HG03139 (cell line): ENCODE data around the gene TCF25.
"Not testable (repeated sequence)": the region's sequence is repeated elsewhere in the genome, so short reads cannot be mapped to it uniquely, and the experiment has no call there.

ENCODE experiments used
- ATAC-seq: cut with Tn5 transposase; IDR thresholded peaks from one replicate; pipeline ENCODE4 v1.9.1; 2021; ENCODE audit not compliant: unreplicated experiment

The TCF25 gene

DNA sequence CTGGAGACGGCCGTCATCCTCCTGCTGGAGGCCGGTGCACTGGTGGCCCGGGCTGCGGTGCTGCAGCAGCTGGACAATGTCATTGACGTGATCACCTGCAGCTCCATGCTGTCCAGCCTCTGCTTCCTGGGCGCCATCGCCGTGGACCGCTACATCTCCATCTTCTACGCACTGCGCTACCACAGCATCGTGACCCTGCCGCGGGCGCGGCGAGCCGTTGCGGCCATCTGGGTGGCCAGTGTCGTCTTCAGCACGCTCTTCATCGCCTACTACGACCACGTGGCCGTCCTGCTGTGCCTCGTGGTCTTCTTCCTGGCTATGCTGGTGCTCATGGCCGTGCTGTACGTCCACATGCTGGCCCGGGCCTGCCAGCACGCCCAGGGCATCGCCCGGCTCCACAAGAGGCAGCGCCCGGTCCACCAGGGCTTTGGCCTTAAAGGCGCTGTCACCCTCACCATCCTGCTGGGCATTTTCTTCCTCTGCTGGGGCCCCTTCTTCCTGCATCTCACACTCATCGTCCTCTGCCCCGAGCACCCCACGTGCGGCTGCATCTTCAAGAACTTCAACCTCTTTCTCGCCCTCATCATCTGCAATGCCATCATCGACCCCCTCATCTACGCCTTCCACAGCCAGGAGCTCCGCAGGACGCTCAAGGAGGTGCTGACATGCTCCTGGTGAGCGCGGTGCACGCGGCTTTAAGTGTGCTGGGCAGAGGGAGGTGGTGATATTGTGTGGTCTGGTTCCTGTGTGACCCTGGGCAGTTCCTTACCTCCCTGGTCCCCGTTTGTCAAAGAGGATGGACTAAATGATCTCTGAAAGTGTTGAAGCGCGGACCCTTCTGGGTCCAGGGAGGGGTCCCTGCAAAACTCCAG, 46.4 kb downstream of the TCF25 start:
- ATAC-seq: no peak

- no peak for ATAC-seq
These were observed 47.3 kb downstream of the TCF25 start for GRCh38 chr16:89920723-89921122.

- ATAC-seq: no peak
These were observed 47.8 kb downstream of the TCF25 start for GRCh38 chr16:89921131-89921701.

DNA sequence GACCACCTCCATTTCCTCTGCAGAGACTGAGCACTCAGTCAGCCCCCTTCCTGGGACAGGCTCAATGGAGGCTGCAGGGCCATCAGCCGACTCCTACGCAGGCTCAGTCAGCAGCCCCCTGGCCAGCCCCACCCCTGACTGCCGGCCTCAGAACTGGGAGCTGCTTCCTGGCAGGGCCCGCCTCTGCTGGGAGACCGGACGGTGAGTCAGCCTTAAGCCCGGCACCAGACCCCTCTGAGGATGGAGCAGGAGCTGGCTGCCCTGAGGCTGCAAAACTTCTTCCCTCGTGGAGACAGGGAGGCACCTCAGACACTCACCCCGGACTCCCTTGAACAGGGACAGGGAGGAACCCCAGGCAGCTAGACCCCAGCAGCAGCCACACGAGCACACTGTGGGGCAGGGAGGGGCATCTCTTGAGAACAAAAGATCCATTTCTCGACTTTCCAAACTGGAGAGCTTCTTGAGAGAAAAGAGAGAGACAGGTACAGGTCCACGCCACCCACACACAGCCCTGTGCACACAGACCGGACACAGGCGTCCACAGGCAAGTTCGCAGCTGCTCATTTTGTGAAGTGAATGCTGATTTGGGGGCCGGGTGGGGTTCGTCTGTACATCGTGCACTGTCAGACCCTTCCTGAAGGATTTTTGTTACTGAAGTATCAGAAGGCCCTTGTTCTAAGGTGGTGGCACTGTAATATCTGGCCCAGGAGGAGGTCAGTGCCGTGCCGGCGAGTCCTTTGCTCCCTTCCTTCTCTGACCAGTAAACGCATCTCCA, 48.5 kb downstream of the TCF25 start:
- no peak for ATAC-seq

- ATAC-seq: no peak
These were observed 49.1 kb downstream of the TCF25 start for GRCh38 chr16:89922477-89922883.

- no peak for ATAC-seq
These were observed 49.7 kb downstream of the TCF25 start, which contains the start of gene TUBB3 for GRCh38 chr16:89922884-89923639. TSS of gene TUBB3 (plus strand) at chr16:89923342. CDS start at chr16:89923402, 60 bp downstream.

GRCh38 chr16:89923640-89924296, 50.4 kb downstream of the TCF25 start:
- ATAC-seq: no peak

DNA sequence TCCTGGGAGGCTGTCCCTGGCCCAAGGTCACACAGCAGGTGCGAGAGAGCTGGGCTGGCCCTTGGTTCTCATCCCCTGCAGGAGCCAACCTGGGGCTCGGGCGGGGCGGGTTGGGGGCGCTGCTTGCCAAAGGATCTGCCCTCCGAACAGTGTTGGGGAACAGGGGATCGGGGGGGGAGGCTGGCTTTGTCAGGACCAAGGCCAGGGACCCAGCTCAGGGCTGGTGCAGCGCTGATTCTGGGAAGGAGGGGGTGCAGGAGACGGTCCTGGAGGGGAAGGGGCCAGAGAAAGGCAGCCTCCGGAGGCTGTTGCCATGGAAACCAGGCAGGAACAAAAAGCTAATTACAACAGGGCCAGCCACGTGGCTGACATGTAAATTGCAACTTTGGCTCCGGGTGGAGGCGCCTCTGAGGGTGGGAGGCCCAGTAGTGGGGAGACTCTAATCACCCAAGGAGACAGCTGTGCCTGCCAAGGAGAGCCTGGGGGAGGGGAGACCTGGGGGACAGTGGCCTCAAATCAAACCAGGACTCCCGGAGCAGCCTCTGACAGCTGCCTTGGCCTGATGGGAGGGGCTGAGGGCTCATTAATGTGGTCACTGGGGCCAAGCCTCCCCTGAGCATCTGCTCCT, 51.0 kb downstream of the TCF25 start:
- ATAC-seq: no peak

GRCh38 chr16:89924925-89925307, 51.5 kb downstream of the TCF25 start:
- ATAC-seq: no peak

GRCh38 chr16:89925596-89926079, 52.2 kb downstream of the TCF25 start:
- peak; percentile 5 for ATAC-seq

DNA sequence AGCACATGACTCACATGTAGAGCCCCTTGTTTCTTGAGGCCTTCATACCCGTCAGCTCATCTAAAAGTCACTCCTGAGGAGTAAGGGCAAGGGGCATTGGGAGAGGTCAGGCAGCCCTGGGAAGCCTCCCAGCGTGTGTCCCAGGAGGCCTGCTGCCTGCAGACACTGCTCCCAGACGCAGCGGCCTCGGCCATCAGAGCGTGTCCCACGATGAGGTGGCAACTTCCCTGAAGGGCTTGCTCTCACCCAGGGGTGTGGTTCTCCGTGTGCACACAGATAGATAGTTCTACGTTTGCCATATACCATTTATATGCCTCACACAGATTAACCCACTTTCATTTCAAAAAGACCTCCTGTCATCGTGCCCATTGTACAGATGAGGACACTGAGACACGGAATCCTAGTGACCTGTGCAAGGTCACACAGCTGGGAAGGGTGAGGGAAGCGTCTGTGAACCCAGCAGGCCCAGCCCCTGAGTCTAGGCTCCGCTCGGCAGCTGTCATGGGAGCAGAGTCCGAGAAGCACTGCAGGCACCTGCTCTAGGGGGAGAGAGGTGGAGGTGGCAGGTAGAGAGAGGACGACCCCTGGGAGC, 58.0 kb downstream of the TCF25 start:
- no peak for ATAC-seq

GRCh38 chr16:89931964-89932363, 58.6 kb downstream of the TCF25 start:
- no peak for ATAC-seq

- not testable (repeated sequence) for ATAC-seq
These were observed 60.6 kb downstream of the TCF25 start for GRCh38 chr16:89934019-89934418.

DNA sequence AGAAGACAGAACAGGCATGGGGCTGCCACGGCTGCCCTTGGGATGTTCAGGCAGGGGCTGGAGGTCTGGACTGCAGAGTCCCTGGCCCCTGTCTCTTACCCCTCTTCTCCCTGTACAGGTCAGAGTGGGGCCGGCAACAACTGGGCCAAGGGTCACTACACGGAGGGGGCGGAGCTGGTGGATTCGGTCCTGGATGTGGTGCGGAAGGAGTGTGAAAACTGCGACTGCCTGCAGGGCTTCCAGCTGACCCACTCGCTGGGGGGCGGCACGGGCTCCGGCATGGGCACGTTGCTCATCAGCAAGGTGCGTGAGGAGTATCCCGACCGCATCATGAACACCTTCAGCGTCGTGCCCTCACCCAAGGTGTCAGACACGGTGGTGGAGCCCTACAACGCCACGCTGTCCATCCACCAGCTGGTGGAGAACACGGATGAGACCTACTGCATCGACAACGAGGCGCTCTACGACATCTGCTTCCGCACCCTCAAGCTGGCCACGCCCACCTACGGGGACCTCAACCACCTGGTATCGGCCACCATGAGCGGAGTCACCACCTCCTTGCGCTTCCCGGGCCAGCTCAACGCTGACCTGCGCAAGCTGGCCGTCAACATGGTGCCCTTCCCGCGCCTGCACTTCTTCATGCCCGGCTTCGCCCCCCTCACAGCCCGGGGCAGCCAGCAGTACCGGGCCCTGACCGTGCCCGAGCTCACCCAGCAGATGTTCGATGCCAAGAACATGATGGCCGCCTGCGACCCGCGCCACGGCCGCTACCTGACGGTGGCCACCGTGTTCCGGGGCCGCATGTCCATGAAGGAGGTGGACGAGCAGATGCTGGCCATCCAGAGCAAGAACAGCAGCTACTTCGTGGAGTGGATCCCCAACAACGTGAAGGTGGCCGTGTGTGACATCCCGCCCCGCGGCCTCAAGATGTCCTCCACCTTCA, 61.5 kb downstream of the TCF25 start:
- no peak for ATAC-seq

DNA sequence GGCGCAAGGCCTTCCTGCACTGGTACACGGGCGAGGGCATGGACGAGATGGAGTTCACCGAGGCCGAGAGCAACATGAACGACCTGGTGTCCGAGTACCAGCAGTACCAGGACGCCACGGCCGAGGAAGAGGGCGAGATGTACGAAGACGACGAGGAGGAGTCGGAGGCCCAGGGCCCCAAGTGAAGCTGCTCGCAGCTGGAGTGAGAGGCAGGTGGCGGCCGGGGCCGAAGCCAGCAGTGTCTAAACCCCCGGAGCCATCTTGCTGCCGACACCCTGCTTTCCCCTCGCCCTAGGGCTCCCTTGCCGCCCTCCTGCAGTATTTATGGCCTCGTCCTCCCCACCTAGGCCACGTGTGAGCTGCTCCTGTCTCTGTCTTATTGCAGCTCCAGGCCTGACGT, 62.2 kb downstream of the TCF25 start:
- not testable (repeated sequence) for ATAC-seq

DNA sequence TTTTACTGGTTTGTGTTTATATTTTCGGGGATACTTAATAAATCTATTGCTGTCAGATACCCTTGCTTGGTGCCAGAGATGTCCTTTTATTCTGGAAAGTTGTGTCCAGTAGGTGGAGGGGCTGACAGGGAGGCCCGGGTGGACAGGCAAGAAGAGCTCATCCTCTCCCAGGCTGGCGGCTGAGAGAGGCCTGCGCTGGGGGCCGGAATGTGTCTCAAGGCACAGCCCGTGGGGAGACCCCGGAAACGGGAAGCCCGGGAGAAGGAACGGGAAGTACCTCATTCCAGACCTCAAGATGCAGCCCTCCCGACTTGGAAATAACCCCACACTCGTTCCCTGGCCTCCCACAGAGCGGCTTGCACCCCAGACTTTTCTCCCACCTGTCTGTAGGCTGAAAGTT, 62.6 kb downstream of the TCF25 start:
- no peak for ATAC-seq

DNA sequence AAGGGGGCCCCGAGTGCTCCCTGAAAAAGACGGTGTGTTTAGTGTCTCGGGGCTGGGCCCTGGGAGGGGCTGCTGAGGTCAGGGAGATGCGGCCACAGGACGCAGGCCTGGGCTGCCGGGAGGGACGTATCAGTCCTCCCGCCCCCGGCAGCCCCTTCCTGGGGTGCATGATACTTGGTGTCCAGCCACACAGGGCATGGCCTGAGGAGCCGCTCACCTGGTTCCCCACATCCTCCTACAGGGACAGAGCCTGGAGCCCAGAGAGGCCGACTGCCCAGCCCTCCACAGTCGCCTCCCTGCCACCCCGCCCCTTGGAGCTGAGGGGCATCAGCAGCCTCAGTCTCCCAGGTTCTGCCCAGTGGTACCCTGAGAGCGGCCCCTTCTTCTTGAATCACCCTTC, 63.1 kb downstream of the TCF25 start:
- ATAC-seq: no peak

- ATAC-seq: no peak
These were observed 63.6 kb downstream of the TCF25 start for GRCh38 chr16:89936981-89937380.
